Frontal cortex (tissue), 4 donors: ENCODE results near the gene IL20. TPM values are rescaled to one million over a fixed set of nuclear protein-coding genes. Genes with fewer than 3 reads are reported as not detected.

Experiments
- DNase-seq, 2 donors: peaks; one replicate each; pipeline ENCODE4 v3.0.0; 2012; ENCODE audit warnings: low spot score in 2 of 2
- FAIRE-seq: peaks from 2 replicates; lab custom pipeline; 2012; peaks lifted over from hg19 to GRCh38; lab: Jason Lieb, UNC
- total RNA-seq: library from RNA; depleted of rRNA; stranded (reverse); fragments of >200 nt; gene quantifications from one replicate; pipeline ENCODE4 v1.2.3, GENCODE V29; 2014
- donor health status: control.
- donor health status: control.
- donor health status: control.

IL20 gene
- total RNA-seq, 1 donor from 2014 or later: not detected

DNA sequence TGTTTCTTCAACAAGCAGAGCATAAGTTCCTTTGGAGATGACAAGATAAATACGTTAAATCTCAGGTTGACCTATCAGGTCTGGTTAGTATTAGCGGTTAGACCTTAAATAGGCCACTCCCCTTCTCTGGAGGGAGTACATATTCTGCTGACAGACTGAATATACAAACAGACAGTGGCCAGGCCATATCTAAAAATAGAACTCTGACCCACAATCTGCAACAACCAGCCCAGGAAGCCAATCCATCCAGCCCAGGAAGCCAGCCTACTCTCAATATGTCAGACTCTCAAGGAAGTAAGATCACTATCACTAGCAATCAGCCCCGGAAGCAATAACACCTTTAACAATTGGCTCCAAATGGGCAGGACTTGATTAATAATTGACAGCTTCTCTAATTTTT is 6.7 kb downstream of the IL20 start:
- FAIRE-seq: no peak

DNA sequence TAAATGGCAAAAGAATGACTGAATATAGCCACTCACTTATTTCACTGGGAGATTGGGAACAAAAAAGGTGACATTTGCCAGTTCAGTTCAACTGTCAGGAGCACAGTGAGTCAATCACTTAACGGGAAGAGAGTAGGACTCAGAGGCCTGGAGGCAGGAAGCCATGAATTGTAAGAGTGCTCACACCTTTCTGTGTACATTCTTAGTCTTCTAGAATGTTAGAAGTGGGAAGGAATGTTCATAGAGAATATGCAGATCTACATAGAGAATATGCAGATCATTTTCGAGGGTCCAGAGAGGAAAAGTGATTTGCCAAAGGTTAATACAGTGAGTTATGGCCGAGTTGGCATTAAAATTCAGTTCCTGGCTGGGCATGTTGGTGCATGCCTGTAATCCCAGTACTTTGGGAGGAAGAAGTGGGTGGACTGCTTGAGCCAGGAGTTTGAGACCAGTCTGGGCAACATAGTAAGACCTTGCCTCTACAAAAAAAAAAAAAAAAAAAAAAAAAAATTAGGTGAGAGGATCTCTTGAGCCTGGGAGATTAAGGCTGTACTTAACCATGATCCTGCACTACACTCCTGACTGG is 8.3 kb downstream of the IL20 start:
- no peak for DNase-seq
- FAIRE-seq: no peak

More for the DNA sequence above, 6.7 kb downstream of the IL20 start:
- no peak for DNase-seq

DNA sequence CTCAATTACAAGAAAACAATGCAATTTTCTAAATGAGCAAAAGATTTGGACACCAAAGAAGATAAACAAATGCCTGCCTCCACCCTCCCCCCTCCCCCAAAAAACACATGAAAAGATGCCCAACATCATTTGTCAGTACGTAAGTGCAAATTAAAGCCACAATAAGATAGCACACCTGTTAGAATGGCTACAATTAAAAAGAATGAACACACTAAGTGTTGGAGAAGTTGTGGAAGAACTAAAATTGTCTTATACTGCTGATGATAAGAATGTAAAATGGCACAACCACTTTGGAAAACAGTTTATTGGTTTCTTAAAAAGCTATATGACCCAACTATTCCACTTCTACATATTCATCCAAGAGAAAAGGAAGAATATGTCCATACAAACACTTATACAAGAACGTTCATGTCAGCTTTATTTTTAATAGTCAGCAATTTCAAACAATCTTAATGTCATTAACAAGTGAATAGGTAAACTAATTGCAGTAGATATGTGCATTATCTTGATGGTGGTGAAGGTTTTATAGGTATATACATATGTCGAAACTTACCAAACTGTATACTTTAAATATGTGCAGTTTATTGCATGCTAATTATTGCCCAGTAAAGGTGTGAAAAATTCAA is 10.4 kb downstream of the IL20 start:
- FAIRE-seq (no peak), DNase-seq (no peak)

DNA sequence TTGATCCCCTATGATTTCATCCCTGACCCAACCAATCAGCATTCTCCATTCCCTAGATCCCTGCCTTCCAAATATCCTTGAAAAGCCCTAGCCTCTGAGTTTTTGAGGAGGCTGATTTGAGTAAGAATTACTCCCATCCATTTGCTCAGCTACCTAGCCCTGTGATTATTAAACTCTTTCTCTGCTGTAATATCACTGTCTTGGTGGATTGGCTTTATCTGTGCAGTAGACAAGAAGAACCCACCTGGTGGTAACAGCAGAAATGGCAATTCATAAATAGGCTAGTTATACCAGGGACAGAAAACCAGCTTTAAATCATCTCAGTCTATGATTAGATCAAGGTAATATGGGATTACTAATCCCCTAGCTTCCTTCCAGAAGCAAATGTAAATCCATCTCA is 13.0 kb downstream of the IL20 start:
- FAIRE-seq (no peak), DNase-seq (no peak)

DNA sequence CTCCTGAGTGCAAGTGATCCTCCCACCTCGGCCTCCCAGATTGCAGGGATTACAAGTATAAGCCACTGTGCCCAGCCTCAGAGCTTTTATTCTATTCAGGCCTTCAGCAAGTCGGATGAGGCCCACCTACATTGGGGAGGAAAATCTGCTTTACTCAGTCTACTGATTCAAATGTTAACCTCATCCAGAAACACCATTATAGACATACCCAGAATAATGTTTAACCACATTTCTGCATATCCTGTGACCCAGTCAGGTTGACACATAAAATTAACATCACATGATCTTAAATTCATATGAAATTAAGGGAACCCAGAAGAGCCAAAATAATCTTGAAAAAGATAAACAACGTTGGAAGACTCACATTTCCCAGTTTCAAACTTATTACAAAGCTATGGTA is 14.9 kb downstream of the IL20 start:
- DNase-seq (no peak), FAIRE-seq (no peak)

DNA sequence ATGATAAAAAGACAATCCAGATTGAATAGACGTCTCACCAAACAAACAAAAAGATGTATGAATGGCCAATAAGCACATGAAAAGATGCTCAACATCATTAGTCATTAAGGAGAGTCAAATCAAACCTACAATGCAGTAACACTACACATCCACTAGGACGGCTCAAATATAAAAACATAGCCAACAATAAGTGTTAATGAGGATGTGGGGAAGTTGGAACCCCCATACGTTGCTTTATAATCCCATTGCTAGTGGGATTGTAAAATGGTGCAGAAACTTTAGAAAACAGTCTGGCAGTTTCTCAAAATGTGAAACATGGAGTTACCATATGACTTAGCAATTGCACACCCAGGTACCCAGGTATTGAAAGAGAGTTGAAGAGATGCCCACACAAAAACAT is 17.1 kb downstream of the IL20 start:
- no peak for DNase-seq
- no peak for FAIRE-seq

DNA sequence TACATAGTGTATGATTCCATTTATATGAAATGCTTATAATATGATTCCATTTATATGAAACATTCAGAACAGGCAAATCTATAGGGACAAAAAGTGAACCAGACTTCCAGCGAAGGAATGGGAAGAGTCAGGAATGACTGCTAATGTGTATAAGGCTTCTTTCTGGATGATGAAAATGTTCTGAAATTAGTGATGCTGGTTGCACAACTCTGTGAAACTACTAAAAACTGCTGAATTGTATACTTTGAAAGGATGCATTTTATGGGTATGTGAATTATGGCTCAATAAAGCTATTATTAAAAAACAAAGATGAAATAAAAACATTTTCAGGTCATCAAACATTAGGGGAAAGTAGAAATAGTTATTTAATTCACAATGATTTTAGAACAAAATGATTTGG is 17.7 kb downstream of the IL20 start:
- DNase-seq: no peak
- FAIRE-seq: no peak

DNA sequence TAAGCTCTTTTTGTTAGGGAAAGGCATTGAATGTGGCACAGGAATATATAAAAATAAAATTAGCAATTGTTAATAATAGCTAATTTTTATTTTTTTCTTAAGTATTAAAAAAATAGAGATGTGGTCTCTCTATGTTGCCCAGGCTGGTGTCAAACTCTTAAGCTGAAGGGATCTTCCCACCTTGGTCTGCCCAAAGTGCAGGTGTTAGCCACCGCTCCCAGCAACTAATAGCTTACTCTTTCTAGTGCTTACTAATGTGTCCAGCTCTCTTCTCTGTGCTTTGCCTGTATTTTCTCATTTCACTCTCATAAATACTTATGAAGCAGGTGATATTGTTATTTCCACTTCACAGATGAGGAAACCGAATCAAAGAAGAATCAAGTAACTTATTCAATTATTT is 18.5 kb downstream of the IL20 start:
- FAIRE-seq: no peak
- no peak for DNase-seq

DNA sequence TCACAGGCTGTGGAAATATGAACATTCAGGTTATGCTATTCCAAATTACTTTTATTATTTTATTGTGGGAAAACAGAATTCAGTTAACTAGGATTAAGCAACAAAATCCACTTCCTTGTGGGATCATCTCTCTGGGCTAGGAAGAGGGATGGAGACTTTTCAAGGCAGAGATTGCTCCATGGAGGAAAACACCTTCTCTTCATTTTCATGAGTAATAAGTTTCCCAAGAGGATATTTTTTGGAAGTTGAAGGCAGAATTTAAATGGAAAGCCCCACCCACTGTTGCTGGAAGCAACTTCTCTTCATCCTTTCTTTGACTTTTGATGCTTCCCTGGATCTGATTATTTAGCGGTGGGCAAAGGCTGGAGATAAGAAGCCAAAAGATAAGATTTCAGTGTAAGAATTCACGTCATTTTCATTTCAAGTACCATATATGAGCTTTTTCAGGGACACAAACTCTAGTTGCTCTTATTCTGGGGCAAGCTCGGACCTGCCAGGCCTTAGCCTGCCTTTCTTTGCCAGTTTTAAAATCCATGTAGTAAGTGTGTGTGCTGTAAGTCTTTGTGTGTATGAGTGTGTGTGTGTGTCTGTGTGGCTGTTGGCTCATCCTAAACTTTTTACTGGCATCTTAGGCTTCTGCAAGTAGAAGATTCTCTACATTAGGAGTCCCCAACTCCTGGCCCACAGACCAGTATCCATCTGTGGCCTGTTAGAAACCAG is 20.1 kb downstream of the IL20 start:
- DNase-seq: no peak
- FAIRE-seq: no peak

DNA sequence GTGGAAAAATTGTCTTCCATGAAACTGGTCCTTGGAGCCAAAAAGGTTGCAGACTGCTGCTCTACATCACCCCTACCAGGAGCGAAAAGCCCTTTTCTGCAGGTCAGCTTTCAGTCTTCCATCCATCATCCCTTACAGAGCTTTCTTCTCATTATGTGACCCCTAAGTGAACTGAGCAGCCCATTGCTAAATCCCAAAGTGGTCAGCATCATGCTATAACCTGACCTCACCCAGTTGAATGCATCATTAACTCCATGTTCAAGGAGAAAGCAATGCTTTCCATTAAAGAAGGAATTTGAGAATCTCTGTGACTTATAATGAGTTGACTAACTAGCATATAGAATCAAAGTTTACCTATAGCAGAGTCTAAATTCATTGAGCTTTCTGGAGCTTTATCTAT is 21.4 kb downstream of the IL20 start:
- FAIRE-seq (no peak), DNase-seq (no peak)

DNA sequence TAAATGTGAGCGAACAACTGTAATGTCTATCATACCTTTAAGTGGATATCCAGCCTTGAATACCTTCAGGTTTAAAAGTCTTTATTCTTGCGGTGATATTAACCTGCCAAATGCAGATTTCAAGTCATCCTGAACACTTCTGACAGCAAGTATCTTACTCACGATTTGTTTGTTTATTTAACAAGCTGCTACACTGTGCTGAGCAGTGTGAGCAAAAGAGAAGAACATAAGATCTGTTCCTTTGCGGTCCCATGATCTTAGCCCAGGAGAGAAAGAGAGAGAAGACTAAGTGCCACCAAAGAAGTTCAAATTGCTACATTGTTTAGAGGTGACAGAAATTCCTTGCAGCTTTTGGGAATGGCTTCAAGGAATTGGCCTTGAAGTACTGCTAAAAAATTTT is 22.3 kb downstream of the IL20 start:
- no peak for FAIRE-seq
- no peak for DNase-seq

DNA sequence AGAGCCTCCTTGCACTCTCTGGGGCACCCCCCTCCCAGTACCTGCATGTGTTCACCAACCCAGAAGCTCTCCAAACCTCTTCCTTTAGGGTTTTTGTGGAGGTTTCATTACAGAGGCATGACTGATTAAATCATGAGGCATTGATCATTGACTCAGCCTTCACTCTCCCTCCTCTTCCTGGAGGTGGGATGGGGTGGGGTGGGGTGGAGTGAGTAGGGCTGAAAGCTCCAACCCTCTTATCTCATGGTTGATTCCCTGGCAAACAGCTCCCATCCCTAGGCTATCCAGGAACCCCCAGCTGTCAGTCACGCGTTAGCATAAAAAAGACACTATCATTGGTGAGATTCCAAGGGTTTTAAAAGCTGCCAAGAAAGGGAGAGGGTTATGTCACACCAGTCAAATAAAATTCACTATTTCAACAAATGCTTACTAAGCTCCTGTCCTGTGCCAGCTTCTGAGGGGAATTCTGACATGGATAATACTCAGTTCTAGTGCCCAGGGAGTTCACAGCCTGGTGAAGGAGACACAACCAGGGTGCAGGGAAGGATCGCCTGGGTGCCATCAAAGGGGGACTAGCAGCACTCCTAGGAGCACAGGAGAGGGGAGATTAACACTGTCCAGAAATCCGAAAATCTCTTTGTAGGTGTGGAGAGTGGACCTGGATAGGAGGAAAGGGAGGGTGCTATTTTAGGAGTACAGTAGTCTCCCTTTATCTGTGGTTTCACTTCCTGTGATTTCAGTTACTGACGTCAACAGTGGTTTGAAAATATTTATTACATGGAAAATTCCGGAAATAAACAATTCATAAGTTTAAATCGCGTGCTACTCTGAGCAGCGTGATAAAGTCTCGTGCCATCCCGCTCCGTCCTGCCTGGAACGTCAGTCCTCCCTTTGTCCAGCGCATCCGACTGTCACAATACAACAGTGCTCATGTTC is 25.0 kb downstream of the IL20 start:
- DNase-seq (no peak), FAIRE-seq (no peak)

DNA sequence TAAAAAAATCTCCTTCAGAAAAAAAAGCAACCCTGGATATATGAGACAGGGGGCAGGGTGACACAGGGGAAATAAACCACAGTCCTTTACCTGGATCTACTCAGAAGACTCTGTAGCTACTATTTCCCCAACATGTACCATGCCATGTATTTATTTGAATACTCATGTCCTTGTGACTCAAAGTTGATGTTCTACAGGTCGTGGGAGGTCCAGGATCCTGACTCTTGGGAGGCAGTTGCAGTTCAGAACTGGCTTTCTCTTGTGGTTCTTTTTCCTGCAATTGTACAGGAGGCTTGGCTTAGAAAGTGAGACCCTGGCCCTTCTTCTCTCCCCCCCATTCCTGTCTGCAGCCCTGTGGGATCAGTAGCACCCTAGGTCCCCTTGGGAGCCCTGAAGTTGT is 26.0 kb downstream of the IL20 start:
- no peak for DNase-seq
- no peak for FAIRE-seq

DNA sequence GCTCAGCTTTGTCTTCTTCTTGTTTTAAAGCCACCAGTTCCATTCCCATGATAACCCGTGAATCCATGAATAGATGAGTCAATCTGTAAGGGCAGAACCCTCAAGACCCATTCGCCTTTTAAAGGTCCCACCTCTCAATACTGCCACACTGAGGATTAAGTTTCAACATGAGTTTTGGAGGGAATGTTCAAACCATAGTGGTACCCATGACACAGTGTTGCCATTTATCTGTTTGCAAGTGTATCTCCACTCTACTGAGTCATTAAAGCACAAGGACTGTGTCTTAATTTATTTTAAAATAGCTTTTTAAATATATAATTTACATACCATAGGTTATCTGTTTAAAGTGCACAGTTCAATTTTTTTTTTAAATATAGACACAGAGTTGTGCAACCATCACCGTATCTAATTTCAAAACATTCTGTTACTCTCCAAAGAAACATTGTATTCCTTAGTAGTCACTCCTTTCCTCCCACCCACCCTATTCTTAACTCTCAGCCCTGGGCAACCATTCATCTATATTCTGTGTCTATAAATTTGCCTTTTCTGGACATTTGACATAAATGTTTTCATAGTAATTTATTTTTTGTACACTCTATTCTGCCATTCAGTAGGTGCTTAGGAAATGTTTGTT is 27.0 kb downstream of the IL20 start:
- DNase-seq (no peak), FAIRE-seq (no peak)

DNA sequence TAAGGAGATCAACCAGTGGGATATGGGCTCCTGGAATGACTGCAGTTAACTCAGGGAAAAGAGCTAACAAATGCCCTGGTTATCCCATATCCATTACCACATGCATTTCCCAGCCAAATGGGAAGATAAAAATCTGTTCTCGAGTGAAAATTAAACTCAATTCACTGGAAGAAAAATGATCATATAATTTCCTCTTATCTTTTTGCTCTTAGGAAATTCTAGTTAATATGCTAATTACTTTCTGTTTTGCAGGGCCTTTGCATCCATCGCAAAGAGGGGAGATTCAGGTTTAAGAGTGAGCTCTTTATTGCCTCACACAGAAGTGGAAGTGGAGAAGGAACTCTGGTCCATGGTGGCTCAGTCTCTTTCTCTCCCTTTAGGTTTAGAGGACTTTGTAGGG is 28.0 kb downstream of the IL20 start:
- DNase-seq (no peak), FAIRE-seq (no peak)

DNA sequence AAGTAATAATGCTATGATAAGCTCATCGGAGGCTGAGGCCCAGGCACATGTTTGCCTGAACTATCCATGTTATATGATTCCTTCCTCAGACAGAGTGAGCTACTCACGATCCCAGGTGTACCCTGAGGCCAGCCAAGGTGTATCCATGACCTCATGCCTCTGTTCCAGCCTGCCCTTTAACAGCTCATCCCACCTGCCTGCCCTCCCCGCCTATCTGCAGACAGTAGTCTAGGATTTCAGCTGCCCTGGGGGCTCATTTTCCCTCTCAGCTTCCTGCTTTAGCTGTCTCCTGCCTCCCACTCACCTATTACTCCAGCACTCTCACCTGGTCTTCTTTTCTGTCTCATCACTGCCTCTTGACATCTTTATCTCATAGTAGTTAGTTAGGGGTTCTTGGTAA is 29.9 kb downstream of the IL20 start:
- no peak for DNase-seq
- no peak for FAIRE-seq

DNA sequence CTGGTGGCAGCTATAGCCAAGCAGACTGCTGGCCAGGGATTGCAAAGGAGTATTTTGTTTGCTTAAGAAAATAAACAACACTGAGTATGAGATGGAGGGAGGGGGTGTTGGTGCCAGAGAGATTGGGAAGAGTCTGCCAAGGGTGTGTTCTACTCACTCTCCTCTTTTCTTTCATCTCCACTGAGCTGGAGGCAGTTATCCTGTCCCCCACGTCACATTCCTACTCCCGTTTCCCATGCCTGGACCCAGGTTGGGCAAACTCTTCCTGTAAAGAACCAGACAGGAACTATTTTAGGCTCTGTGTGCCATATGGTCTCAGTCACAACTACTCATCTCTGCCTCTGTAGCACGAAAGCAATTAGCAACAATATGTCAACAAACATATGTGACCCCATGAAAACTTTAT is 30.4 kb downstream of the IL20 start:
- FAIRE-seq: no peak
- DNase-seq: no peak

DNA sequence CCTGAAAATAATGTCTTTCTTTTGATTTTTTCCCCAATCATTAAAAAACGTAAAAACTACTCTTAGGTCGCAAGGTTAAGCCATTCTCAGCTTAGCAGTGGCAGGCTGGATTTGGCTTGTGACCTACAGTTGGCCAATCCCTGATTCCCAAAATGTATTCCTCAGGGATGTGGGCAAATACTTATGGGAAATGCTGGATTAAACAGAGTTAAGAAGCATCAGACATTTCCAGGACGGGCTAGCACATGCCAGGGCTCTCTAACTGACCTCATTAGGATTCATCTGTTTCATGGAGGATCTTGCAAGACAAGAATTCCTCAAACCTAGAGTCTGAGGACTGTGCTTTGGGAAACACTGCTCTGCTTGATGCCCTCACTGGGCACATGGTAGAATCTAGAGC is 30.8 kb downstream of the IL20 start:
- DNase-seq (no peak), FAIRE-seq (no peak)

DNA sequence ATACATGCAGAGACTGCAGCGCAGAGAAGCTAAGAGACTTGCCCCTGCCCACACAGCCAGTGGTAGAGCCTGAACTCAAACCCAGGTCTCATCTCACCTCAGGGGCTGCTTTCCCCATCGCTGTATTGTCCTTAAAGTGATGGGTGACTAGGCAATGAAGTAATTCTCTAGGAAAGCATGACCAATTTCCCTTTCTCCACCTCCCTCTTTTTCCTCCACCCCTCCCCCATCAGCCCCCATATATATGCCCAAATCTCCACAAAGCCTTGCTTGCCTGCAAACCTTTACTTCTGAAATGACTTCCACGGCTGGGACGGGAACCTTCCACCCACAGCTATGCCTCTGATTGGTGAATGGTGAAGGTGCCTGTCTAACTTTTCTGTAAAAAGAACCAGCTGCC is 31.8 kb downstream of the IL20 start, which contains the start of gene IL24:
TSS of gene IL24 (plus strand) at position 269 of the 400 bp plus-strand sequence. CDS start 390 bp downstream, outside the sequence.
- FAIRE-seq: no peak
- DNase-seq: no peak
